ENCODE measurements around the gene SCARB1.

Gene SCARB1

GRCh38 chr12:124741211-124741610, 122.5 kb downstream of the SCARB1 start:
- no peak for DNase-seq

GRCh38 chr12:124740691-124741137, 123.0 kb downstream of the SCARB1 start:
- no peak for DNase-seq

GRCh38 chr12:124739953-124740561, 123.6 kb downstream of the SCARB1 start:
- DNase-seq, result no peak

GRCh38 chr12:124738636-124739467, 124.8 kb downstream of the SCARB1 start:
- no peak for DNase-seq

DNA sequence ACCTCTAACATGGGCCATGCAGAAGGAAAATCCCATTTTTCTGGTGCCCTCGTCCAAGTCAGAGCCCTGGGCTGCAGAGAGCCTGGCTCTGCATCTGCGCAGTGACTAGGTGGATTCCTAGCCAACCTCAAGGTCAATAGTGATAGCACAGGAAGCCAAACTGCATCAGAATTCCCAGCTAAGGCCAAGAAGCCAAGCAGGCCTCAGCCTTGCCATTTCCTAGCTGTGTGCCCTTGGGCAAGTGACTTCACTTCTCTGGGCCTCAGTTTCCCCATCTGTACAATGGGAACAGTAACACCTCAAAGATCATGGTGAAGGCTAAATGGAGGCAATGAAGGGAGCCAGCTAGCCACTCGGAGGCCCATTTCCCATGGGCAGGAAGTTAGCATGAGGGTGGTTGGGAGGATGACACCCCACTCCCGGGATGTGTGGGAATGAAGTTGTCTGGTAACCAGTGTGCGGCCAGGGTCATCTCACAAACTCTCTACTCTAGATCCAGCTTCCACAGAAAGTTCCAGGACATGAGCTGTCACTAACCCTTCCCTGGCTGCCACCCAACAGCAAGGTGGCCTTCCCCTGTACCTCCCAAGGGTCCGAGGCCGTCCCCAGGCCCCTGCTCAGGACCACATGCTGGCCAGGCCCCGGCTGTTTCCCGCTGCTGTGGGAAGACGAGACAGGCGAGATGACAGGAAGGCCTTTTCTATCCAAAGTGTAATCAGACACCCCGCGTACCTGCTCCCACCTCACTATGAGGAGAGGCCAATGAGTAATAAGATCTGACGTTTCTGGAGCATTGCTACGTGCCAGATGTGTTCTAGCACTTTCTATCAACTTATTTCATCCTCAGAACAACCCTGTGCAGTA, 125.7 kb downstream of the SCARB1 start:
- DNase-seq, result no peak

GRCh38 chr12:124737040-124737419, 126.6 kb downstream of the SCARB1 start:
- DNase-seq, result no peak

DNA sequence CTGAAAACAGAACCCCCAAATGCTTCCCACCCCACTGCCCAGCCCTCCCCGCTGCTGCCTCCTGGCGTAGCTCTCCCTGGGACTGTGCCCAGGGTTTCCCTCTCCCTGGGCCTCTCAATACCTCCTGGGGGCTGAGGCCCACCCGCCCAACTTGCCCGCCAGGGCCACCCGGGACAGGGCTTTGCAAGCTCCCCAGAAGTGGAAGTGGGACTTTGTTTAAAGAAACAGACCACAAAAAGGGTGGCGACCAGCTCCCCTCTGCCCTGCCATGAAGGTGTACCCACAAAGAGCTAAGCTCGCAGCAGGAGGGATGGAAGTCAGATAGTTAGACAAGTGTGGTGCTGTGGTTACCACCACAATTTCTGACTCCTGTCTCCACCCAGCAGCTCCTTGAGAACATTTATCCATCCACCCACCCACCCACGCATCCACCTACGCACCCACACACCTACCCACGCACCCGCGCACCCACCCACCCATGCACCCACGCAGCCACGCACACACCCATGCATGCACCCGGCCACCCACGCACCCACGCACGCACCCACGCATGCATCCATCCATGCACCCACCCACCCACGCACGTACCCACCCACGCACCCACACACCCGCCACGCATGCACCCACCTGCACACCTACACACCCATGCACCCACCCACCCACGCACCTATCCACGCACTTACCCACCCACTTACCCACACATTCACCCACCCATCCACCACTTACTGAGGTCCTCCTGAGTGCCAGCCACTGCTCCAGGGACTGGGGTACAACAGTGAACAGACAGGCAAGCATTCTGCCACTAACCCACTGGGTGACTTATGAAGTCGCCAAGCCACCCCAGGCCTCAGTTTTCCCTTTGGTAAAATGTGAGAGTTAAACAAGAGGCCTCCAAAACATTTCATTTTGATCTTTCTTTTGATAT, 127.3 kb downstream of the SCARB1 start:
- no peak for DNase-seq

DNA sequence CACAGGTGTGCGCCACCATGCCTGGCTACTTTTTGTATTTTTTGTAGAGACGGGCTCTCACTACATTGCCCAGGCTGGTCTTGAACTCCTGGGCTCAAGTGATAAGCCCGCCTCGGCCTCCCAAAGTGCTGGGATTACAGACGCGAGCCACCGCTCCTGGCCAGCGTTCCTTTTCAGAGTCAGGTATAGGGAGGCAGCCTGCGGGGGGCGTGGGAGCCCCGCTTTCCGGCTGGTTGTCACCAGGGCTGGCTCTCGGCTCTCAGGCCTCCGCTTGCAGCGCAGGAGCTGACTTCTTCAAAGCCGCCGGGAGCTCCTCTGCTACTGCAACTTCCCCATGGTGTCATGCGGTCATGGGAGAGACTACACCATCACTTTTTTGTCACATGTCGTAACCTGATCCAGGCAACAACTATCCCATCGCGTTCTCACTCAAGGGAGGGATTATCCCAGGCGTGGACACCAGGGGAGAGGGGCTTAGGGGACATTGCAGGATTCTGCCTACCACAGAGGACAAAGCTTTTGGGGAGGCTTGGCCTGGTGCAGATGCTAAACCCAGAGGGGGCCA, 129.4 kb downstream of the SCARB1 start:
- no peak for DNase-seq

DNA sequence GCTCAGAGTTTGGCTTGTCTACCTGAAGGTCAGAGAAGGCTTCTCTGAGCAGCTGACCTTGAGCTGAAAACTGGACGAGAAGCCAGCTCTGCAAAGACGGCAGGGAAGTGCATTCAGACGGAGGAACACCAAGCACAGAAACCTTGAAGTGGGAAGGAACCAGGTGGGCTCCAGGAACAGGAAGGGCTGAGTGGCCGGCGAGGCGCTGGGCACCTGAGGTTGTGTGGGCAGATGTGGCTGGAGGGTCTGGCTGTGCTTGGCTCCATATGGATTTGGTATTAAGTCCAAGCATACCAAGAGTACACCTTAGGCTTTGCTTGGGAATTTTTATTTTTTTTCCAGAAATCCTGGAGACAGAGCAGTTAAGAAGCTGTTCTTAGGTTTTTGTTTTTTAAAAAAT, 130.6 kb downstream of the SCARB1 start:
- DNase-seq, result no peak

- DNase-seq, result no peak
Observed at GRCh38 chr12:124732275-124733075, 131.2 kb downstream of the SCARB1 start.

DNA sequence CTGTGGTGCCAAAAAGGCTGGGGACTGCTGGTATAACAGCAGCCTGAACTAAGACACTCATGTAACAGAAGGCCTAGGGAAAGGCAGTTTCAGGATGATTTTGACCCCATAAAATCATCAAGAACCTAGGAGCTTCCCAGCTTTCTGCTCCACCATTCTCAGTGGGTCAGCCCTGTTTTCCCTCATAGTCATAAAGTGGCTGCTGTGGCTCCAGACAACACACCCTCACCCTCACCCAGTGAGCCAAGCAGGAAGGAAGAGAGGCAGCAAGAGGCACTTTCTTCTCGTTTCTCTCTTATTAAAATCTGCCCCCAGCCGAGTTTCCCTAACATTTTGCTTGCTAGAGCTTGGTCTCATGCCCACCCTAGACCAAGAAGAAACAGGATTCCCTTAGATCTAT, 131.8 kb downstream of the SCARB1 start:
- DNase-seq, result no peak

- no peak for DNase-seq
Observed at GRCh38 chr12:124730455-124730932, 133.2 kb downstream of the SCARB1 start.

GRCh38 chr12:124727922-124728321, 135.7 kb downstream of the SCARB1 start:
- no peak for DNase-seq

DNA sequence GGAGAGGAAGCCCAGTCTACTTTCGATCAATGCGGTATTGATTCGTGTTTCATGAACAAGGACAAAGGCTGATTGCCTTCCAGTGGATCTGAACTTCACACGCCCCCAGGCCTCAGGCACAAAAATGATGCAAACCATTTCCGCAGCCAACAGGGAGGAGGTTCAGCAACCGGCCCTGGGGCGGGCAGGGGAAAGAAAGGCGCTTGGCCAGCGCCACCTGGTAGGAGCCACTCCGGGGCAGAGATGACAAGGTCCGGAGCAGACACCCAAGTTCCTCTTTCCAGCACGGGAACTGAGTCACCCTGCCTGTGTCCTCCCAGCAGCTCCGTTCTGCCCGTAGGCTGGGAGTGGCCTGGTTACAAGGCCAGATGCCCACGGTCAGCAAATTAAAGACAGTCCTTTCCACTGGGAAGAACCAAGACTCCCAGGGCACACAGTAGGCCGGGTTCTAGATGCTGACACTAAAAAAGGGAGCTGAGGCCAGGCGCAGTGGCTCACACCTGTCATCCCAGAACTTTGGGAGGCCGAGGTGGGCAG, 136.3 kb downstream of the SCARB1 start:
- DNase-seq, result no peak
